HUES48 (cell line): ENCODE results near the gene CD44.

ENCODE experiments used
- H3K27ac ChIP-seq: one replicate; pipeline ENCODE4 v1.7.0; 2013; ENCODE audit warnings: low read depth, low read length, inconsistent platforms
- H3K27me3 ChIP-seq: 2 replicates; pipeline ENCODE4 v1.6.1; 2013; ENCODE audit warnings: mild to moderate bottlenecking, low read length; ENCODE audit not compliant: control insufficient read depth, insufficient read depth
- H3K36me3 ChIP-seq: 2 replicates; pipeline ENCODE4 v1.6.1; 2013; ENCODE audit warnings: low read length; ENCODE audit not compliant: control insufficient read depth, insufficient read depth
- H3K4me1 ChIP-seq: 2 replicates; pipeline ENCODE4 v1.6.1; 2013; ENCODE audit warnings: mild to moderate bottlenecking, low read length; ENCODE audit not compliant: control insufficient read depth, insufficient read depth
- H3K4me3 ChIP-seq: 2 replicates; pipeline ENCODE4 v1.5.1; 2013; ENCODE audit warnings: mild to moderate bottlenecking, low read depth, low read length
- H3K9ac ChIP-seq: 2 replicates; pipeline ENCODE4 v1.6.1; 2013; ENCODE audit warnings: mild to moderate bottlenecking, low read depth, low read length, moderate library complexity
- H3K9me3 ChIP-seq: 2 replicates; pipeline ENCODE4 v1.6.1; 2013; ENCODE audit warnings: low read length; ENCODE audit not compliant: control insufficient read depth, insufficient read depth

Gene CD44

DNA sequence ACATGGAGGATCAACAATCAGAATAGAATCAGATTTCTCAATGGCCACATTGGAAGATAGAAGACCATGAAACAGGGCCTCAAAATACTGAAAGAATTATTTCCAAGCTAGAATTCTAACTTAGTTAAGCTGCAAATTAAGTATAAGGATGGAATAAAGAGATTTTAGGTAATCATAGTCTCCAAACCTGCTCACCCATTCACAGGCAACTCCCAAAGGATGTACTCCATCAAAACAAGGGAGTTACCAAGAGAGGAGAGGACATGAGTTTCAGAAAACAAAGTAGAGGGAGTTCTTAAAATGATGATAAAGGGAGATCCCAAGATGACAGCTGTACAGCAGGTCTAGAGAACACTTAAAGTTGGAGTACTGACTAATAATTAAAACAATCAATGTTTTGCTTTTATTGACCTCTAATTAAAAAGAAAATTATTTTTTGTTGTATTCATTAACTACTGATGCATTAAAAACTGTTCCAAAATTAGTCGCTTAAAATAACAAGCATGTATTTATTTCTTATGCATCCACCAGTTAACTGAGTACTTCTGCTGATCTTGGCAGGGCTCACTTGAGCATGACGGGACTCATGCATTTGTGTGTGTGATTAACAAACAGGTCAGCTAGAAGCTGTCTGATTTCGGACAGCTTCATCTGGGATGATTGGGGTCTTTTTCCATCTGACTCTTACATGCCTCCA is 95.6 kb downstream of the CD44 start:
- Histone ChIP-seq H3K27me3 (no peaks in the 10 kb centered on the region), H3K27ac (no peak overlapping the region), H3K4me1 (peaks cover 9% of the 10 kb centered on the region; the same call in 1 of the 2 replicates), H3K36me3 (no peaks in the 10 kb centered on the region), H3K9ac (no peak overlapping the region), H3K4me3 (no peak overlapping the region), H3K9me3 (no peaks in the 10 kb centered on the region)

GRCh38 chr11:35235157-35235468 is 96.1 kb downstream of the CD44 start:
- Histone ChIP-seq H3K27ac (no peak overlapping the region), H3K4me3 (no peak overlapping the region), H3K27me3 (no peaks in the 10 kb centered on the region), H3K4me1 (peaks cover 9% of the 10 kb centered on the region; the same call in 1 of the 2 replicates), H3K9me3 (no peaks in the 10 kb centered on the region), H3K36me3 (no peaks in the 10 kb centered on the region), H3K9ac (no peak overlapping the region)

- H3K4me3 ChIP-seq, result no peak overlapping the region
Measured at GRCh38 chr11:35235498-35235897, 96.5 kb downstream of the CD44 start.

GRCh38 chr11:35235936-35236666 is 97.1 kb downstream of the CD44 start:
- H3K36me3 ChIP-seq, result no peaks in the 10 kb centered on the region
- H3K4me1 ChIP-seq, result peaks cover 9% of the 10 kb centered on the region; the same call in 1 of the 2 replicates
- H3K4me3 ChIP-seq, result no peak overlapping the region
- H3K9ac ChIP-seq, result no peak overlapping the region
- H3K27me3 ChIP-seq, result no peaks in the 10 kb centered on the region
- no peak overlapping the region for H3K27ac ChIP-seq
- no peaks in the 10 kb centered on the region for H3K9me3 ChIP-seq

More at GRCh38 chr11:35235498-35235897, 96.5 kb downstream of the CD44 start:
- H3K9ac ChIP-seq, result no peak overlapping the region
- H3K4me1 ChIP-seq, result peaks cover 9% of the 10 kb centered on the region; the same call in 1 of the 2 replicates
- no peaks in the 10 kb centered on the region for H3K36me3 ChIP-seq
- no peaks in the 10 kb centered on the region for H3K9me3 ChIP-seq
- no peak overlapping the region for H3K27ac ChIP-seq
- no peaks in the 10 kb centered on the region for H3K27me3 ChIP-seq

DNA sequence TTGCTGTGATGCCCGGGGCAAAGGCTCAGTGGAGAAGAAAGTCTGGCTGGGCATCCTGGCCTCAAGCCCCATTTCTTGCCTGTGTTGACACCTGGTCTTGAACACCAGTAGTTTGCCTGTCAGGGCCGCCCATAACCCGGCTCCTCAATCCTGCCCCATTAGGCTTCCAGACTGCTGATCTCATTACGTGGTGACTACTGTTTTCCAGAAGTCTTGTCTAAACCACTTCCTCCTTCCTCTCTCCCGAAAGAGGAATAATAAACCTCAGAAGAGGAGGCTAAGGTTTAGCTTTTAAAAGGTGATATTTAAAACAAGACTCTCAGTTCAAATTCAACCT is 97.7 kb downstream of the CD44 start:
- H3K9me3 ChIP-seq, result no peaks in the 10 kb centered on the region
- H3K4me3 ChIP-seq, result no peak overlapping the region
- peaks cover 9% of the 10 kb centered on the region; the same call in 1 of the 2 replicates for H3K4me1 ChIP-seq
- no peak overlapping the region for H3K9ac ChIP-seq
- H3K36me3 ChIP-seq, result no peaks in the 10 kb centered on the region
- H3K27me3 ChIP-seq, result no peaks in the 10 kb centered on the region
- H3K27ac ChIP-seq, result no peak overlapping the region

- no peaks in the 10 kb centered on the region for H3K36me3 ChIP-seq
- no peaks in the 10 kb centered on the region for H3K9me3 ChIP-seq
- no peak overlapping the region for H3K9ac ChIP-seq
- H3K4me1 ChIP-seq, result peaks cover 9% of the 10 kb centered on the region; the same call in 1 of the 2 replicates
- no peak overlapping the region for H3K4me3 ChIP-seq
- H3K27ac ChIP-seq, result no peak overlapping the region
- no peaks in the 10 kb centered on the region for H3K27me3 ChIP-seq
Measured at GRCh38 chr11:35237351-35237750, 98.4 kb downstream of the CD44 start.

- Histone ChIP-seq H3K27ac (no peak overlapping the region), H3K36me3 (no peaks in the 10 kb centered on the region), H3K9ac (no peak overlapping the region), H3K4me3 (no peak overlapping the region), H3K27me3 (no peaks in the 10 kb centered on the region), H3K9me3 (no peaks in the 10 kb centered on the region), H3K4me1 (peaks cover 9% of the 10 kb centered on the region; the same call in 1 of the 2 replicates)
Measured at GRCh38 chr11:35237860-35238715, 99.1 kb downstream of the CD44 start.

GRCh38 chr11:35238882-35239281 is 99.9 kb downstream of the CD44 start:
- Histone ChIP-seq H3K27ac (no peak overlapping the region), H3K9ac (no peak overlapping the region), H3K4me1 (peaks cover 9% of the 10 kb centered on the region; the same call in 1 of the 2 replicates), H3K9me3 (no peaks in the 10 kb centered on the region), H3K4me3 (no peak overlapping the region), H3K27me3 (no peaks in the 10 kb centered on the region), H3K36me3 (no peaks in the 10 kb centered on the region)

- no peak overlapping the region for H3K9ac ChIP-seq
- H3K9me3 ChIP-seq, result no peaks in the 10 kb centered on the region
- H3K27me3 ChIP-seq, result no peaks in the 10 kb centered on the region
- peaks cover 9% of the 10 kb centered on the region; the same call in 1 of the 2 replicates for H3K4me1 ChIP-seq
- no peak overlapping the region for H3K27ac ChIP-seq
- H3K4me3 ChIP-seq, result no peak overlapping the region
- H3K36me3 ChIP-seq, result no peaks in the 10 kb centered on the region
Measured at GRCh38 chr11:35239471-35240075, 100.6 kb downstream of the CD44 start.

GRCh38 chr11:35241083-35241482 is 102.1 kb downstream of the CD44 start:
- Histone ChIP-seq H3K4me3 (no peak overlapping the region), H3K27ac (no peak overlapping the region), H3K9ac (no peak overlapping the region), H3K36me3 (no peaks in the 10 kb centered on the region), H3K27me3 (no peaks in the 10 kb centered on the region), H3K4me1 (peaks cover 9% of the 10 kb centered on the region; the same call in 1 of the 2 replicates), H3K9me3 (no peaks in the 10 kb centered on the region)
